Left ventricle myocardium inferior (tissue), 1 donor: Measurements from ENCODE around the gene PAK2. TPM values are rescaled to one million over a fixed set of nuclear protein-coding genes. Genes with fewer than 3 reads are reported as not detected.
"Not testable (repeated sequence)": the region's sequence is repeated elsewhere in the genome, so short reads cannot be mapped to it uniquely, and the experiment has no call there.

ENCODE experiments used
- DNase-seq: peaks from one replicate; pipeline ENCODE4 v3.0.0-alpha.2; 2020
- H3K27ac ChIP-seq: fragments of 200-600 bp; replicated peaks from 2 replicates; pipeline ENCODE4 v1.8.0; 2021
- H3K27me3 ChIP-seq: fragments of 200-600 bp; 2 replicates; pipeline ENCODE4 v1.8.0; 2021; ENCODE audit warnings: low read depth
- H3K36me3 ChIP-seq: fragments of 200-600 bp; 2 replicates; pipeline ENCODE4 v1.8.0; 2021
- H3K4me1 ChIP-seq: fragments of 200-600 bp; 2 replicates; pipeline ENCODE4 v1.8.0; 2021
- H3K4me3 ChIP-seq: fragments of 200-600 bp; 2 replicates; pipeline ENCODE4 v1.8.0; 2021; ENCODE audit warnings: mild to moderate bottlenecking, moderate library complexity
- H3K9me3 ChIP-seq: fragments of 200-600 bp; replicated peaks from 2 replicates; pipeline ENCODE4 v1.8.0; 2021
- CTCF ChIP-seq: fragments of 200-600 bp; IDR thresholded peaks from 2 replicates; pipeline ENCODE4 v1.8.0; 2021; ENCODE audit warnings: antibody characterized with exemption, mild to moderate bottlenecking, borderline replicate concordance
- intact Hi-C: fragments of 100-400 bp; cut with micrococcal nuclease; formaldehyde crosslinking; loops from one replicate; pipeline ENCODE4 v1.11.0; 2022
- total RNA-seq: library from RNA; stranded (reverse); fragmentation: NEBNext Ultra II Directional; extraction: Animal tissue kit (Norgen Biotek cat#: 25700); gene quantifications from one replicate; pipeline ENCODE4 v1.2.1, GENCODE V29; 2021
- donor health status: DM: no; HTN: yes; CAD: no; lungs with severe emphysema.

Gene PAK2
- total RNA-seq, 1 donor from 2014 or later, result 45.7 TPM

GRCh38 chr3:196813903-196814302, 74.2 kb downstream of the PAK2 start:
- no peak overlapping the region for H3K4me3 ChIP-seq
- intact Hi-C loops, result no loop called here

GRCh38 chr3:196821806-196822355, 82.2 kb downstream of the PAK2 start:
- H3K4me3 ChIP-seq, result no peak overlapping the region
- H3K36me3 ChIP-seq, result peaks cover 96% of the 10 kb centered on the region
- H3K27ac ChIP-seq, result no peak overlapping the region
- DNase-seq, result no peak
- no peaks in the 10 kb centered on the region for H3K9me3 ChIP-seq
- no peaks in the 10 kb centered on the region for H3K27me3 ChIP-seq
- H3K4me1 ChIP-seq, result no peaks in the 10 kb centered on the region
- TF ChIP-seq CTCF, result no peak
- intact Hi-C loops, result no loop called here

More at GRCh38 chr3:196813903-196814302, 74.2 kb downstream of the PAK2 start:
- Histone ChIP-seq H3K4me1 (peaks cover 20% of the 10 kb centered on the region), H3K27ac (peak overlapping the region; percentile 44), H3K27me3 (no peaks in the 10 kb centered on the region), H3K9me3 (no peaks in the 10 kb centered on the region), H3K36me3 (peaks cover 70% of the 10 kb centered on the region)
- DNase-seq, result no peak
- TF ChIP-seq CTCF, result no peak

DNA sequence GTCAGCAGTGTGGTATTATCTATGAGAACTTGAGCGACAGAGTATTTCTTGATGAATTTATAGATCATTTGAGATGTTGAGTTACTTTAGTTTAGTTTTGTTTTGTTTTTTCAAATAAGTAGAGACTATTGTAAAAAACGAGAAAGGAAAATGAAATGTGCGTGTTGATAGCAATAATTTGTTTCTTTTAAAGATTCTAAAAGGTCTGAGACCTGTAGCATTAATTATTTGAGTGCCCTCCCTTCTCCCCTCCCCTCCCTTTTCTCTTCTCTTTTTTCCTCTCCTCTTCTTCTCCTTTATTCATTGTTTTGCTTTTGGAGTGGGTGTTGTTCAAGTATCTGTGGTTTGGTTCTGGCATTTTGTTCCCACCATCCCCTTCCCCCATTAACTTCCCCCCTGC, 90.0 kb downstream of the PAK2 start:
- H3K36me3 ChIP-seq, result peaks cover 82% of the 10 kb centered on the region
- not testable (repeated sequence) for H3K27me3 ChIP-seq, H3K4me1 ChIP-seq, H3K9me3 ChIP-seq, H3K4me3 ChIP-seq, DNase-seq, H3K27ac ChIP-seq
- intact Hi-C loops, result loop anchor here (10.0 kb wide), 1 partner anchor 135 kb away; the partner anchor contains the start of gene PIGZ

DNA sequence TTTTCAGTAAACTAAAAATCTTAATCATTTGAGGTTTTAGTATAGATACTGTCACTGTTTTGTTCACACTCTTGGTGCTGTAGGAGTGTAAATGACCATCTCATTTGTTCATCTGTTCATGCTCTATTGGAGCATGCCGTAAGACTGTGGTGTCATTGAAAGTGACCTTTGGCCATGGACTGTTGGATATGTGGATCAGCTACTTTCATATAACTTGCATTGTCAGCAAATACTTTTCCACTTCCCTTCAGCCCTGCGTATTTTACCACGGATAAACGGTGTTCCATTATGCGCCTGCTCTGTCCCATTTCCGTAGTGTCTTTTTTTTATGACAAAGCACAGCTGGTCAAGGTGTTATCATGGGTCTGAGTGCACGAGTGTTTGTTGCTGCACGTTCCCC, 95.4 kb downstream of the PAK2 start:
- no peak for TF ChIP-seq CTCF
- H3K36me3 ChIP-seq, result peaks cover 30% of the 10 kb centered on the region
- intact Hi-C loops, result loop anchor here (10.0 kb wide), 1 partner anchor 130 kb away; the partner anchor contains the start of gene PIGZ
- no peak overlapping the region for H3K4me3 ChIP-seq
- H3K27ac ChIP-seq, result no peak overlapping the region
- no peaks in the 10 kb centered on the region for H3K27me3 ChIP-seq
- H3K9me3 ChIP-seq, result no peaks in the 10 kb centered on the region
- no peaks in the 10 kb centered on the region for H3K4me1 ChIP-seq
- DNase-seq, result no peak

DNA sequence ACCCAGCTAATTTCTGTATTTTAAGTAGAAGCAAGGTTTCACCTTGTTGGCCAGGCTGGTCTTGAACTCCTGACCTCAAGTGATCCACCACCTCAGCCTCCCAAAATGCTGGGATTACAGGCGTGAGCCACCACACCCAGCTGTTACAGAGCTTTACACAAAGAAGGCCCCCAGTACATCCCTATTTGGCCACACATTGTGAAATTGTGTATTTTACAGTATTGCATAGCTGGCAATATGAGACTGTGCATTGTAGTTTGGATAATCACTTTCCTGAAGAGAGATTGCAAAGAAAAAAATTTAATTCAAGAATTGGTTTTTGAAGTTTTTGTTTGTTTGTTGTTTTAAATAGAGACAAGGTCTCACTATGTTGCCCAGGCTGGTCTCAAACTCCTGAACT, 97.0 kb downstream of the PAK2 start:
- DNase-seq, H3K4me3 ChIP-seq, H3K4me1 ChIP-seq, H3K27me3 ChIP-seq, H3K27ac ChIP-seq, H3K9me3 ChIP-seq: not testable (repeated sequence)
- intact Hi-C loops, result loop anchor here (10.0 kb wide), 1 partner anchor 128 kb away; the partner anchor contains the start of gene PIGZ
- peaks cover 15% of the 10 kb centered on the region for H3K36me3 ChIP-seq

GRCh38 chr3:196837819-196838420, 98.3 kb downstream of the PAK2 start:
- Histone ChIP-seq H3K4me3 (no peak overlapping the region), H3K9me3 (no peaks in the 10 kb centered on the region)
- peak; percentile 50 for DNase-seq

GRCh38 chr3:196839351-196839750, 99.7 kb downstream of the PAK2 start:
- not testable (repeated sequence) for DNase-seq, H3K36me3 ChIP-seq, H3K4me1 ChIP-seq, H3K27ac ChIP-seq, H3K9me3 ChIP-seq, H3K27me3 ChIP-seq, H3K4me3 ChIP-seq
- intact Hi-C loops, result loop anchor here (10.0 kb wide), 1 partner anchor 125 kb away; the partner anchor contains the start of gene PIGZ

More at GRCh38 chr3:196837819-196838420, 98.3 kb downstream of the PAK2 start:
- H3K36me3 ChIP-seq, result peaks cover 2% of the 10 kb centered on the region
- intact Hi-C loops, result loop anchor here (10.0 kb wide), 1 partner anchor 127 kb away; the partner anchor contains the start of gene PIGZ
- no peaks in the 10 kb centered on the region for H3K27me3 ChIP-seq
- peak; percentile 78 for TF ChIP-seq CTCF
- no peaks in the 10 kb centered on the region for H3K4me1 ChIP-seq
- H3K27ac ChIP-seq, result no peak overlapping the region
